ENCODE results near the gene UBE2V1. TPM values are rescaled to one million over a fixed set of nuclear protein-coding genes. Genes with fewer than 3 reads are reported as not detected.

UBE2V1 gene
- total RNA-seq, 2 donors from 2014 or later: 197 to 205 TPM

- Mint-ChIP-seq H3K27me3 (no peaks in the 10 kb centered on the region), H3K27ac (no peak overlapping the region), H3K9me3 (no peaks in the 10 kb centered on the region), H3K36me3 (ENCODE audit: low read depth) (peaks cover 93% of the 10 kb centered on the region), H3K4me3 (no peak overlapping the region), H3K4me1 (peaks cover 5% of the 10 kb centered on the region)
- ATAC-seq (replicated peaks): no peak
Observed at GRCh38 chr20:50128520-50128905, 15.6 kb upstream of the UBE2V1 start.

GRCh38 chr20:50127587-50128519, 14.9 kb upstream of the UBE2V1 start:
- peaks cover 5% of the 10 kb centered on the region for H3K4me1 Mint-ChIP-seq
- no peak for ATAC-seq (replicated peaks)
- H3K4me3 Mint-ChIP-seq: no peak overlapping the region
- H3K27me3 Mint-ChIP-seq: no peaks in the 10 kb centered on the region
- H3K9me3 Mint-ChIP-seq: no peaks in the 10 kb centered on the region
- peaks cover 97% of the 10 kb centered on the region for H3K36me3 Mint-ChIP-seq (ENCODE audit: low read depth)
- no peak overlapping the region for H3K27ac Mint-ChIP-seq

DNA sequence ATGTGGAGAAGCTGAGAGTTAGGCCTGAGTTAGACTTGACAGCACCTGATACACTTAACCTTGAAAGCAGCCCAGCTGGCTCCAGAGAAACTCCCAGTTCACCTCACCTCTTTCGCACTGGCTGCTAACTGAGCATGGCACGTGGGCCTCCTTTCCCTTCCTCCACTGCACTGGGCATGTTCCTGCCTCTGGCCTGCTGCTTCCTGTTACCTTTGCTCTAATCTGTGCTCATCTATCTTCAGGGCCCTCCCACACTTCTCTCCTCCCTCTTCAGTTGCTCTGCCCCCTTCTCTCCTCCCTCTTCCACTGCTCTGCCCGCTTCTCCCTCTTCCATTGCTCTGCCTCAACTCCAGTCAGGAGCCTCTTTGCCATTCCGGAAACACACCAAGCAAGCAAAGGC, 13.7 kb upstream of the UBE2V1 start:
- Mint-ChIP-seq H3K36me3 (ENCODE audit: low read depth) (peaks cover 87% of the 10 kb centered on the region), H3K27ac (peak overlapping the region; percentile 39), H3K4me1 (peaks cover 5% of the 10 kb centered on the region), H3K27me3 (no peaks in the 10 kb centered on the region), H3K4me3 (no peak overlapping the region), H3K9me3 (no peaks in the 10 kb centered on the region)
- ATAC-seq (replicated peaks): no peak

DNA sequence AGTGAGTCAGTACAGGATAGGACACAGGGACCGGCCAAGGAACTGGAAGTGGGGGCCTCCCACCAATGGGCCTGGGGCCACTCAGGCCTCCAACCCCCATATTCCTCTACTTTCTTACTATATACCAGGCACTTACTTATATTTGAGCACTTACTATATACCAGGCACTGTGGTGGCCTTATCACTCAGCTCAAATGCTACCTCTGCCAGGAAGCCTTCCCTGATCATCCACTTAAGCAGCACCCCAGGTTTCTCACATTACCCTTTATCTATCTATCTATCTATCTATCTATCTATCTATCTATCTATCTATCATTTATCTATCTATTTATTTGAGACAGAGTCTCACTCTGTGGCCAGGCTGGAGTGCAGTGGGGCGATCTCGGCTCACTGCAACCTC, 12.3 kb upstream of the UBE2V1 start:
- Mint-ChIP-seq H3K27me3 (no peaks in the 10 kb centered on the region), H3K4me1 (peaks cover 5% of the 10 kb centered on the region), H3K27ac (no peak overlapping the region), H3K9me3 (no peaks in the 10 kb centered on the region), H3K4me3 (no peak overlapping the region), H3K36me3 (ENCODE audit: low read depth) (peaks cover 73% of the 10 kb centered on the region)
- no peak for ATAC-seq (replicated peaks)

- H3K9me3 Mint-ChIP-seq: no peaks in the 10 kb centered on the region
- H3K4me1 Mint-ChIP-seq: no peaks in the 10 kb centered on the region
- no peak overlapping the region for H3K27ac Mint-ChIP-seq
- H3K4me3 Mint-ChIP-seq: no peak overlapping the region
- no peak for ATAC-seq (replicated peaks)
- peaks cover 65% of the 10 kb centered on the region for H3K36me3 Mint-ChIP-seq (ENCODE audit: low read depth)
- no peaks in the 10 kb centered on the region for H3K27me3 Mint-ChIP-seq
Observed at GRCh38 chr20:50124496-50124895, 11.5 kb upstream of the UBE2V1 start.

DNA sequence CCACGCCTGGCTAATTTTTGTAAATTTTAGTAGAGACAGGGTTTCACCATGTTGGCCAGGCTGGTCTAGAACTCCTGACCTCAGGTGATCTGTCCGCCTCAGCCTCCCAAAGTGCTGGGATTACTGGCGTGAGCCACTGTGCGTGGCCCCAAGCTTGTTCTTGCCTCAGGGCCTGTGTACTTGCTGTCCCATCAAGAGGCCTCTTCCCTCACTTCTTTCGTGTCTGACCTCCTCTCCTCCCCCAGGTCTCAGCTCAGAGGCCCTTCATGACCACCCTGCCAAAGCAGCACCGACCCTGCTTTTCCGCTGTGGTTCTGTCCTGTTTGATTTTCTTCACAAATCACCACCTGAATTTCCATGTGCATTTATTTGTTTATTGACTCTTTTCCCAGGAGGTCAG, 10.5 kb upstream of the UBE2V1 start:
- no peak for ATAC-seq (replicated peaks)
- Mint-ChIP-seq H3K36me3 (ENCODE audit: low read depth) (peaks cover 55% of the 10 kb centered on the region), H3K27me3 (no peaks in the 10 kb centered on the region)

GRCh38 chr20:50122763-50123162, 9.8 kb upstream of the UBE2V1 start:
- peaks cover 48% of the 10 kb centered on the region for H3K36me3 Mint-ChIP-seq (ENCODE audit: low read depth)
- H3K27ac Mint-ChIP-seq: no peak overlapping the region
- H3K9me3 Mint-ChIP-seq: no peaks in the 10 kb centered on the region
- no peak for ATAC-seq (replicated peaks)
- H3K4me3 Mint-ChIP-seq: no peak overlapping the region
- H3K4me1 Mint-ChIP-seq: no peaks in the 10 kb centered on the region
- no peaks in the 10 kb centered on the region for H3K27me3 Mint-ChIP-seq

More for the DNA sequence above, 10.5 kb upstream of the UBE2V1 start:
- Mint-ChIP-seq H3K9me3 (no peaks in the 10 kb centered on the region), H3K27ac (peak overlapping the region; percentile 36), H3K4me3 (no peak overlapping the region), H3K4me1 (no peaks in the 10 kb centered on the region)

DNA sequence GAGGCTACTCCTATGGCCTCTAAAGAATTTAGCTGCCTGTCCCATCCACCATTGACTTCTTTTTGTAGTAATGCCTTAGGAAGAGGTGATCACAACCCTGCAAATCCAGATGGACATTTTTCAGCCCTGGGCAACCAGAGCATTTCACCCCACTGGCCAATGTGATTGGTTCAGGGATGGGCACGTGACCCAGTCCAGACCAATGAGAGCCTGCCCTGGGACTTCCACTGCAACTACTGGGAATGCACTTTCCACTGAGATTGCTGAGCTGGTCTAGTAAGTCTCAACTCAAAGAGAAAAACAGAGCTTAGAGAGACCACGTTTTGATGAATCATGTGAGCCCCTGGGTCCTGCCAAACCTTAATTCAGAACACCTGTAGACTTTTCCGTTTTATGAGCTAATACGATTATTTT, 8.9 kb upstream of the UBE2V1 start:
- Mint-ChIP-seq H3K4me1 (no peaks in the 10 kb centered on the region), H3K27ac (no peak overlapping the region)
- ATAC-seq (replicated peaks): peak; percentile 50

GRCh38 chr20:50120935-50121693, 8.2 kb upstream of the UBE2V1 start:
- Mint-ChIP-seq H3K27ac (no peak overlapping the region), H3K9me3 (no peaks in the 10 kb centered on the region), H3K27me3 (no peaks in the 10 kb centered on the region), H3K4me1 (peaks cover 2% of the 10 kb centered on the region), H3K36me3 (ENCODE audit: low read depth) (peaks cover 32% of the 10 kb centered on the region), H3K4me3 (no peak overlapping the region)
- ATAC-seq (replicated peaks): peak; percentile 67

More for the DNA sequence above, 8.9 kb upstream of the UBE2V1 start:
- H3K4me3 Mint-ChIP-seq: no peak overlapping the region
- H3K27me3 Mint-ChIP-seq: no peaks in the 10 kb centered on the region
- no peaks in the 10 kb centered on the region for H3K9me3 Mint-ChIP-seq
- H3K36me3 Mint-ChIP-seq (ENCODE audit: low read depth): peaks cover 39% of the 10 kb centered on the region

- Mint-ChIP-seq H3K36me3 (ENCODE audit: low read depth) (peaks cover 3% of the 10 kb centered on the region), H3K4me1 (peaks cover 23% of the 10 kb centered on the region), H3K27ac (no peak overlapping the region), H3K27me3 (no peaks in the 10 kb centered on the region), H3K4me3 (no peak overlapping the region), H3K9me3 (no peaks in the 10 kb centered on the region)
- ATAC-seq (replicated peaks): no peak
Observed at GRCh38 chr20:50118203-50118602, 5.3 kb upstream of the UBE2V1 start.

DNA sequence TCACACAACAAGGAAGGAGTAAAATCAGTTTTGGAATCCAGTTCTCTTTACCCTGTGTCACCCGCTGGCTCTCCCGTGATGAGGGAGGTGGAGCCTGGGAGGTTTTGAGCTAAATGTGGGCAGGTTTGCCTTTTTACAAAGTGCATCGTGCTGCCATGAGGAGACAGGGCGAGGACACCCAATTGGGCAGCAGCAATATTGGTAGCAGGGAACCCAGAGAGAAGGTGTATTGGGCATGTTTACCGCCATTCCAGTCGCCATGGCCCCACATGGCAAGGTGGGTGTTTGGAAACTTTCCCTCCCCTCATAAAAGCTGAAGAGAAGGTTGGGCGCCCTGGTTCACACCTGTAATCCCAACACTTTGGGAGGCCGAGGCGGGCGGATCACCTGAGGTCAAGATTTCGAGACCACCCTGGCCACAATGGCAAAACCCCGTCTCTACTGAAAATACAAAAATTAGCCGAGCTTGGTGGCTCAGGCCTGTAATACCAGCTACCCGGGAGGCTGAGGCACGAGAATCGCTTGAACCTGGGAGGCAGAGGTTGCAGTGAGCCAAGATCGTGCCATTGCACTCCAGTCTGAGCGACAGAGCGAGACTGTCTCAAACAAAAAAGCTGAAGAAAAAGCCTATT, 3.5 kb upstream of the UBE2V1 start:
- no peaks in the 10 kb centered on the region for H3K9me3 Mint-ChIP-seq
- no peaks in the 10 kb centered on the region for H3K27me3 Mint-ChIP-seq
- peak overlapping the region; percentile 95 for H3K4me3 Mint-ChIP-seq
- H3K4me1 Mint-ChIP-seq: peaks cover 27% of the 10 kb centered on the region
- peaks cover 12% of the 10 kb centered on the region for H3K36me3 Mint-ChIP-seq (ENCODE audit: low read depth)
- peak overlapping the region; percentile 97 for H3K27ac Mint-ChIP-seq
- no peak for ATAC-seq (replicated peaks)

DNA sequence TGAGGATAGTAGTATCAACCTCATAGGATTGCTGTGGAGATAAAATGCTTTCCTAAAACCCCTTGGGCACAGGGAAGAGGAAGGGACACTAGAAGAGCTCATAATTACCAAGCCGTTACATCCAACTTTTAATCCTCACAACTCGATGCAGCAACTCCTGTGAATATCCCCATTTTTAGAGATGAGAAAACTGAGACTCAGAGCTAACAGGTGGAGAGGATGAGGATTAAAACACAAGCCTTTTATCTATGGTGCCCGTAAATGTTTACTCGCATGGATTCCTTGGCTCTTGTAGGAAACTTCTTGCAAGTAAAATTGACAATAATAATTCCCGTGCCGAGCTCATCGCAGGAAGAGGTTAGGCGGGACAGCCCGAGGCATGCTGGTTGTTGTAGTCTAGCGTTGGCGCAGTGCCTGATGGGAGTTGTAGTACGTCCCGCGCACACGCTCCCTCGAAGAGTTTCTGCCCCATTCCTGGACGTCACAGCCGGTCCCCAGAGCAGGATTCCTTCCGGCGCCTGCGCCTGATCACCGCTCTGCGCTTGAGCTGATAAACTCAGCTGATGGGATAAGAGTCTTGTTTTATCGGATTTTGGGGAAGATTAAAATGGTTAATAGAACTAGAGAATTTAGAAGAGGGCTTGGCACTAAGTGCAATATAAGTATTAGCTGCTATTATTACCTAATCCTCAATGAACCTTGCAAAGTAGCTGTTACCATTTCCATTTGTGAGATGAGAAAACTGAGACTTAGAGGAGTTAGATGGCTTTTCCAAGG, 2.8 kb upstream of the UBE2V1 start:
- ATAC-seq (replicated peaks): peak; percentile 85
- Mint-ChIP-seq H3K4me3 (peak overlapping the region; percentile 95), H3K36me3 (ENCODE audit: low read depth) (peaks cover 19% of the 10 kb centered on the region), H3K4me1 (peaks cover 31% of the 10 kb centered on the region), H3K27me3 (no peaks in the 10 kb centered on the region), H3K9me3 (no peaks in the 10 kb centered on the region), H3K27ac (peak overlapping the region; percentile 97)

DNA sequence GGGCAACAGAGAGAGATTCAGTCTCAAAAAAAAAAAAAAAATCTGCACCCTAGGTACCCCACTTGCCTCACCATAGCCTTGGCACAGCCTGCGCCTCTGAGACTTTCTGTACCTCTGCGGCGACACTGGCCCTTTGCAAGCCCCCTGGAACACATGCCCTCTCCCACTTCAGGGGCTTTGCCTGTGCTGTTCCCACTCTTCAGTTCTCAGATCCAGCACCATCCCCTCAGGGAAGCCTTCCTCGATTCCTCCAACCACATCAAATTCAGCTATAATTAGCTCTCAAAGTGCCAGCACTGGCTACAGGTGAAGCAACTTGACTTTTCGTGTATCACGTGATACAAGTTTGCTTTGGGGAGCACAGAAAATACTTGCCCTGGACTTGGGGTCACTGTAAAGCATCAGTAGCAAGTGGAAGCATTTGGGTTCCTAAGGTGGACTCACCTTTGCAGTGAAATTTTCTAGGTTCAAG, 2.1 kb upstream of the UBE2V1 start:
- no peak for ATAC-seq (replicated peaks)
- peaks cover 38% of the 10 kb centered on the region for H3K4me1 Mint-ChIP-seq
- H3K36me3 Mint-ChIP-seq (ENCODE audit: low read depth): peaks cover 26% of the 10 kb centered on the region
- H3K27me3 Mint-ChIP-seq: no peaks in the 10 kb centered on the region
- no peaks in the 10 kb centered on the region for H3K9me3 Mint-ChIP-seq
- H3K27ac Mint-ChIP-seq: peak overlapping the region; percentile 97
- peak overlapping the region; percentile 95 for H3K4me3 Mint-ChIP-seq

Data from activated T-helper 17 cell treated with anti-CD3 and anti-CD28 coated beads, Interleukin-2, amount 50 U/mL, for 72 hours (primary cell).